Psoas muscle (tissue), 8 donors: ENCODE results near the gene MECR. TPM values are rescaled to one million over a fixed set of nuclear protein-coding genes. Genes with fewer than 3 reads are reported as not detected.

Experiments used
- ATAC-seq, 4 donors: fragments of 200-7000 bp; cut with Tn5 transposase; one replicate each; pipeline ENCODE4 v1.9.1; 2020; ENCODE audit warnings: moderate library complexity in 3 of 4, mild to moderate bottlenecking in 2 of 4
- DNase-seq, 2 donors: peaks; one replicate each; pipeline ENCODE4 v3.0.0-alpha.2; 2020
- H3K27ac ChIP-seq: fragments of 200-600 bp; one replicate; pipeline ENCODE4 v1.8.0; 2022
- H3K27me3 ChIP-seq, 3 donors: fragments of 200-600 bp in 1 of 3; one replicate each; pipeline versions ENCODE4 v1.6.1 to v1.8.0; 2013 to 2022; ENCODE audit warnings: low read length in 2 of 3, mild to moderate bottlenecking in 2 of 3, moderate library complexity in 1 of 3; ENCODE audit not compliant: insufficient read depth in 3 of 3
- H3K36me3 ChIP-seq, 2 donors: fragments of 200-600 bp in 1 of 2; one replicate each; pipeline versions ENCODE4 v1.6.1 to v1.8.0; 2013 to 2022; ENCODE audit warnings: low read depth in 1 of 2, mild to moderate bottlenecking in 1 of 2, moderate library complexity in 1 of 2; ENCODE audit not compliant: insufficient read depth in 1 of 2
- H3K4me1 ChIP-seq: fragments of 200-600 bp; one replicate; pipeline ENCODE4 v1.8.0; 2022
- H3K4me3 ChIP-seq: fragments of 200-600 bp; one replicate; pipeline ENCODE4 v1.8.0; 2022; ENCODE audit warnings: mild to moderate bottlenecking
- H3K9me3 ChIP-seq: fragments of 200-600 bp; one replicate; pipeline ENCODE4 v1.8.0; 2022
- WGBS, 3 donors: extraction: QIAGEN DNeasy Blood & Tissue Kit; methylation state at CpG; one replicate each; pipeline versions ENCODE4 v1.1.6 to v1.1.7; 2013; 5-methylcytosine and 5-hydroxymethylcytosine counted together
- intact Hi-C, 2 donors: fragments of 100-400 bp; cut with DNase I; formaldehyde crosslinking; loops; one replicate each; pipeline versions ENCODE4 v1.11.0 to v1.14.2; 2022
- polyA plus RNA-seq, 3 donors: library from polyadenylated mRNA; stranded (reverse); fragments of 200-250 nt; gene quantifications; one replicate each; pipeline ENCODE4 v1.2.3, GENCODE V29; 2013
- total RNA-seq, 4 donors: library from RNA; stranded (reverse); fragmentation: NEBNext Ultra II Directional in 2 of 4; extraction: Animal tissue kit (Norgen Biotek cat#: 25700) in 2 of 4; gene quantifications; one replicate each; pipeline versions ENCODE4 v1.2.1 to v1.2.4, GENCODE V29; 2021 to 2023
- TF ChIP-seq, protein P1 (sequence below): fragments of 200-600 bp; IDR thresholded peaks from one replicate; pipeline ENCODE4 v1.8.0; 2022; ENCODE audit warnings: antibody characterized with exemption
- donor health status: healthy with polysubstance abuse.
- donor health status: DM: no; HTN: no; CAD: no; lungs with moderate emphysema.
- donor health status: Bipolar disorder and iron deficiency.
- donor health status: healthy.
- donor health status: DM: yes; HTN: yes; CAD: no.
- donor health status: DM: no; HTN: no; CAD: no.
- donor health status: DM: no; HTN: no; CAD: no.
- donor health status: DM: yes; HTN: yes; CAD: no.

MECR gene
- total and polyA plus RNA-seq, 7 donors: 22.7 to 42.6 (median 36.8) TPM

DNA sequence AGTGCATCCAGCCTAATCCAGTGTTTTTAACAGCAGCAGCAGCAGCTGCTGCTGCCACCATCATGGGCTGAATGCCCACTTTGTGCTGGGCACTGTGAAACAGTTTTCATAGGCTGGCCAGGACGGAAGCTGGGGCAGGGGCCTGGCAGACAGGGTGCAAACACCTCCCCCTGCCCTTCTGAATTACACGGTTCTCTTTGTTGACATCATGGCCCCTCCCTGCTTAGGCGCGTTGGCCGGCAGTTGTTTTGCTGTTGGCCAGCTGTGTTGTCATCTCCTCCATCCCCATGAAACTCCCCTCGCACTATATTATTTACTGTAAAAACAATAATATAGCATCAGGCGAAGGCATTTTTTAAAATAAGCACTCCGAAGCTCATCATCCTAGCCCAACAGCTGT is 38.6 kb upstream of the MECR start:
- Histone ChIP-seq H3K36me3 (peaks cover 0 to 12% of the 10 kb centered on the region in 2 donors), H3K27me3 (no peaks in the 10 kb centered on the region), H3K27ac (no peak overlapping the region), H3K4me3 (no peak overlapping the region), H3K9me3 (no peaks in the 10 kb centered on the region), H3K4me1 (no peaks in the 10 kb centered on the region)
- WGBS, 3 donors: 51 to 60% (median 52%) methylated on average over 8 of the region's 8 CpGs
- TF ChIP-seq, protein P1, sequence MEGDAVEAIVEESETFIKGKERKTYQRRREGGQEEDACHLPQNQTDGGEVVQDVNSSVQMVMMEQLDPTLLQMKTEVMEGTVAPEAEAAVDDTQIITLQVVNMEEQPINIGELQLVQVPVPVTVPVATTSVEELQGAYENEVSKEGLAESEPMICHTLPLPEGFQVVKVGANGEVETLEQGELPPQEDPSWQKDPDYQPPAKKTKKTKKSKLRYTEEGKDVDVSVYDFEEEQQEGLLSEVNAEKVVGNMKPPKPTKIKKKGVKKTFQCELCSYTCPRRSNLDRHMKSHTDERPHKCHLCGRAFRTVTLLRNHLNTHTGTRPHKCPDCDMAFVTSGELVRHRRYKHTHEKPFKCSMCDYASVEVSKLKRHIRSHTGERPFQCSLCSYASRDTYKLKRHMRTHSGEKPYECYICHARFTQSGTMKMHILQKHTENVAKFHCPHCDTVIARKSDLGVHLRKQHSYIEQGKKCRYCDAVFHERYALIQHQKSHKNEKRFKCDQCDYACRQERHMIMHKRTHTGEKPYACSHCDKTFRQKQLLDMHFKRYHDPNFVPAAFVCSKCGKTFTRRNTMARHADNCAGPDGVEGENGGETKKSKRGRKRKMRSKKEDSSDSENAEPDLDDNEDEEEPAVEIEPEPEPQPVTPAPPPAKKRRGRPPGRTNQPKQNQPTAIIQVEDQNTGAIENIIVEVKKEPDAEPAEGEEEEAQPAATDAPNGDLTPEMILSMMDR: no peak
- intact Hi-C loops: no loop called here
- no peak for ATAC-seq
- DNase-seq: no peak

DNA sequence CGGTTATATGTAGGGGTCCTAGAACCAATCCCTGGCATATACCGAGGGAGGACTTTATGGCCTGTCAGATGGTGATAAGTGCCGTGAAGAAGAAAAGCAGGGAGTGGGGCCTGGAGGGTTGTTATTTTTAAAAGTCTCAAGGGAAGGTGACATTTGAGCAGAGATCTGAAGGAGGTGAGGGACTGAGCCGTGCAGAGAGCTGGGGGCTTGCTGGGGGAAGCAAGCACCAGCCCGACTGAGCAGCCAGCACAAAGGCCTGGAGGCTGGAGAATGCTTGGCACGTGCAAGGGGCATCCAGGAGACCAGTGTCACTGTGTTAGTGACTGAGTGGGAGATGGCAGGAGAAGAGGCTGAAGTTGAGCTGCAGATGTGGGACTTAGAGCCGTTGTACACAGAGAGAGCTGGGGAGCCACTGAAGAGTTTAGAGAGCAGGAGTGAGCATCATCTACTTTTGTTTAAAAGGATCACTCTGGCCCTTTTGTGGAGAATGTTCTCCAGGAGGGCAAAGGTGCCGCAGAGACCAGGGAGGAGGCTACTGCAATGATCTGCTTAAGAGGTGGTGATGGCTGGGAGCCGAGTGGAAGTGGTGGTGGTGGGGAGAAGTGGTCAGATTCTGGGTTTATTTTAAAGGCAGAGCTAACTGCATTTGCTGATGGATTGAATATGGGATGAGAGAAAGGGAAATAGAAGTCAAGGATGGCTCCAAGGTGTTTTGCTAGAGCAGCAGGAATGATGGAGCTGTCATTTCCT is 36.8 kb upstream of the MECR start:
- Histone ChIP-seq H3K4me1 (no peaks in the 10 kb centered on the region), H3K4me3 (no peak overlapping the region), H3K27ac (no peak overlapping the region), H3K27me3 (no peaks in the 10 kb centered on the region), H3K9me3 (no peaks in the 10 kb centered on the region), H3K36me3 (peaks cover 0 to 17% of the 10 kb centered on the region in 2 donors)
- TF ChIP-seq, protein P1: no peak
- DNase-seq: no peak
- no peak for ATAC-seq
- intact Hi-C loops: no loop called here
- WGBS, 3 donors: 79 to 82% (median 80%) methylated on average over 9 of the region's 9 CpGs

DNA sequence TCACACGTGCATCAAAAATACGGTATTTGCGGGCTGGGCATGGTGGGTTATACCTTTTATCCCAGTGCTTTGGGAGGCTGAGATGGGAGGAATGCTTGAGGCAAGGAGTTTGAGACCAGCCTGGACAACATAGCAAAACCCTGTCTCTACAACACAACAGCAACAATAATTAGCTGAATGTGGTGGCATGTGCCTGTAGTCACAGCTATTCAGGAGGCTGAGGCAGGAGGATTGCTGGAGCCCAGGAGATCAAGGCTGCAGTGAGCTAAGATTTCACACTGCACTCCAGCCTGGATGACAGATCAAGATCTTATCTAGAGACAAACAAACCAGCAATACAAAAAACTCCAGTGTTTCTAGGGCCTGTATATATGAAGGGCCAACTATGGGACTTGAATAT is 36.2 kb upstream of the MECR start:
- 96 to 97% (median 97%) methylated on average over 3 of the region's 3 CpGs for WGBS, 3 donors
- Histone ChIP-seq H3K4me3 (no peak overlapping the region), H3K27me3 (no peaks in the 10 kb centered on the region), H3K9me3 (no peaks in the 10 kb centered on the region), H3K4me1 (no peaks in the 10 kb centered on the region), H3K27ac (no peak overlapping the region), H3K36me3 (peaks cover 0 to 23% of the 10 kb centered on the region in 2 donors)
- ATAC-seq (no peak), DNase-seq (no peak)
- intact Hi-C loops: no loop called here
- TF ChIP-seq, protein P1: no peak

DNA sequence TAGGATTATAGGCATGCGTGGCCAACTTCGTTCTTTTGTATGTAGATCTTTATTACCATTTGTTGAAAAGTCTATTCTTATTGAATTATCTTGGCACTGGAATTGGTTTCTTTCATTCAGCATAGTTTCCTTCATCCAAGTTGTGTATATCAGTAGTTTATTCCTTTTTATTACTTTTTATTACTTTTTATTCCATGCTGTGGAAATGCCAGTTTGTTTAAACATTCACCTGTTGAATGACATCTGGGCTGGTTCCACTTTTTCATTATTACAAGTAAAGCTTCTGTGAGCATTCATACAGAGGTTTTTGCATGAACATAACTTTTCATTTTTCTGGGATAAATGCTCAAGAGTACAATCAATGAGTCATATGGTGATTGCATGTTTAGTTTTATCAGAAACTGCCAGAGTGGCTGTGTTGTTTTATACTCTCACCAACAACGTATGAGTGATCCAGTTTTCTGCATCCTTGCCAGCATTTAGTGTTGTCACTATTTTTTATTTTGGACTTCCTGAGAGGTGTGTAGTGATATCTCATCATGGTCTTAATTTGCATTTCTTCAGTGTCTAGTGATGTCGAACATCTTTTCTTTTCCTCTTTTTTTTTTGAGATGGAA is 34.1 kb upstream of the MECR start:
- no peaks in the 10 kb centered on the region for H3K4me1 ChIP-seq
- no peaks in the 10 kb centered on the region for H3K9me3 ChIP-seq
- TF ChIP-seq, protein P1: no peak
- DNase-seq (no peak), ATAC-seq (no peak)
- H3K36me3 ChIP-seq: peaks cover 0 to 21% of the 10 kb centered on the region in 2 donors
- WGBS, 3 donors: 80 to 84% (median 81%) methylated on average over 4 of the region's 4 CpGs
- no peak overlapping the region for H3K27ac ChIP-seq
- intact Hi-C loops: no loop called here
- no peak overlapping the region for H3K4me3 ChIP-seq
- no peaks in the 10 kb centered on the region for H3K27me3 ChIP-seq
